Endometrial microvascular endothelial cells (primary cell): ENCODE results near the gene KRTAP21-2. TPM values are rescaled to one million over a fixed set of nuclear protein-coding genes. Genes with fewer than 3 reads are reported as not detected.
"Not testable (repeated sequence)": the region's sequence is repeated elsewhere in the genome, so short reads cannot be mapped to it uniquely, and the experiment has no call there.

Experiments
- in situ Hi-C: cut with HindIII; loops from 2 replicates; pipeline ENCODE4 v1.10.0; 2017; ENCODE audit warnings: low sequenced_read_pairs, low pct_unique_long_range_greater_than_20kb; ENCODE audit errors: inconsistent ontology term
- total RNA-seq: library from RNA; depleted of rRNA; stranded (reverse); fragments of >200 nt; gene quantifications from one replicate; pipeline ENCODE4 v1.2.3, GENCODE V29; 2015; ENCODE audit errors: inconsistent ontology term

Gene KRTAP21-2
- not detected for total RNA-seq

GRCh38 chr21:30747159-30747558, at the start of gene KRTAP21-2:
TSS of gene KRTAP21-2 (minus strand) at chr21:30747259. CDS start at chr21:30747202, 57 bp downstream.
- in situ Hi-C loops = no loop called here

GRCh38 chr21:30793581-30794314, 46.7 kb upstream of the KRTAP21-2 start:
- in situ Hi-C loops = no loop called here

- in situ Hi-C loops = no loop called here
These were observed 32.2 kb upstream of the KRTAP21-2 start for GRCh38 chr21:30779249-30779648.

GRCh38 chr21:30769724-30770431, 22.8 kb upstream of the KRTAP21-2 start:
- in situ Hi-C loops = no loop called here

GRCh38 chr21:30760776-30761175, 13.7 kb upstream of the KRTAP21-2 start:
- in situ Hi-C loops = no loop called here

- in situ Hi-C loops = no loop called here
These were observed 11.2 kb upstream of the KRTAP21-2 start for GRCh38 chr21:30758306-30758705.

GRCh38 chr21:30755328-30755727, 8.3 kb upstream of the KRTAP21-2 start, which contains the start of gene KRTAP21-1:
TSS of gene KRTAP21-1 (minus strand) at chr21:30755428. CDS start at chr21:30755378, 50 bp downstream.
- in situ Hi-C loops = not testable (repeated sequence)

- in situ Hi-C loops = no loop called here
These were observed 6.6 kb downstream of the KRTAP21-2 start for GRCh38 chr21:30740462-30740861.

- in situ Hi-C loops = no loop called here
These were observed 14.0 kb downstream of the KRTAP21-2 start for GRCh38 chr21:30733026-30733425.

GRCh38 chr21:30726726-30727125, 20.3 kb downstream of the KRTAP21-2 start:
- in situ Hi-C loops = no loop called here

GRCh38 chr21:30719401-30719800, 27.7 kb downstream of the KRTAP21-2 start:
- in situ Hi-C loops = no loop called here

GRCh38 chr21:30718239-30718909, 28.7 kb downstream of the KRTAP21-2 start, which contains the start of gene KRTAP21-3:
TSS of gene KRTAP21-3 (minus strand) at chr21:30718777. CDS start at chr21:30718759, 18 bp downstream.
- in situ Hi-C loops = no loop called here

GRCh38 chr21:30717105-30717504, 30.0 kb downstream of the KRTAP21-2 start:
- in situ Hi-C loops = no loop called here

GRCh38 chr21:30714946-30715345, 32.1 kb downstream of the KRTAP21-2 start:
- in situ Hi-C loops = no loop called here

- in situ Hi-C loops = no loop called here
These were observed 32.6 kb downstream of the KRTAP21-2 start for GRCh38 chr21:30714456-30714855.

- in situ Hi-C loops = no loop called here
These were observed 33.3 kb downstream of the KRTAP21-2 start for GRCh38 chr21:30713766-30714165.

GRCh38 chr21:30710499-30710898, 36.6 kb downstream of the KRTAP21-2 start:
- in situ Hi-C loops = no loop called here

- in situ Hi-C loops = no loop called here
These were observed 39.6 kb downstream of the KRTAP21-2 start for GRCh38 chr21:30707409-30707808.
